Stimulated activated CD4-positive, alpha-beta T cell treated with anti-CD3 and anti-CD28 coated beads, Interleukin-4, amount 100 ng/mL, for 48 hours (primary cell): ENCODE results near the gene ABCA8.

ENCODE experiments used
- DNase-seq, 2 donors: peaks; one replicate each; pipeline ENCODE4 v3.0.0-alpha.2; 2020; ENCODE audit warnings: low read depth in 2 of 2

Gene ABCA8

GRCh38 chr17:68868708-68869107, 86.5 kb downstream of the ABCA8 start:
- DNase-seq: no peak

GRCh38 chr17:68867759-68868516, 87.3 kb downstream of the ABCA8 start:
- DNase-seq: no peak

DNA sequence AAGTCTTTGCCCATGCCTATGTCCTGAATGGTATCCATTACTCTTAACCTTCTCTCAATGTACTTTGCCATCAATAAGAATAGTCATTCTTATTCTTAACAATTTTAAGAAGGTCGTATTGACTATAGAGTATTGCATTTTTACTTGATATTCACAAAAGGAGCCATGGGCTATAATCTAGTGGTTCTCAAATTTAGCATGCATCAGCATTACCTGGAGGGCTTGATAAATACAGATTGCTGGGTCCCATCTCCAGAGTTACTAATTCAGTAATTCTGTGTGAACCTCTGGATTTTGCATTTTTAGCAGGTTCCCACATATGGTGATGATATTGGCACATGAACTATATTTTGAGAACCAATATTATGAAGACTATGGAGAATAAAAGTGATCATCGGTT, 89.6 kb downstream of the ABCA8 start:
- no peak for DNase-seq

GRCh38 chr17:68863091-68863652, 92.0 kb downstream of the ABCA8 start:
- DNase-seq: no peak

GRCh38 chr17:68861602-68862001, 93.6 kb downstream of the ABCA8 start:
- DNase-seq: no peak

- DNase-seq: no peak
These were observed 94.3 kb downstream of the ABCA8 start for GRCh38 chr17:68860941-68861340.

- DNase-seq: no peak
These were observed 100.7 kb downstream of the ABCA8 start for GRCh38 chr17:68854452-68854851.

DNA sequence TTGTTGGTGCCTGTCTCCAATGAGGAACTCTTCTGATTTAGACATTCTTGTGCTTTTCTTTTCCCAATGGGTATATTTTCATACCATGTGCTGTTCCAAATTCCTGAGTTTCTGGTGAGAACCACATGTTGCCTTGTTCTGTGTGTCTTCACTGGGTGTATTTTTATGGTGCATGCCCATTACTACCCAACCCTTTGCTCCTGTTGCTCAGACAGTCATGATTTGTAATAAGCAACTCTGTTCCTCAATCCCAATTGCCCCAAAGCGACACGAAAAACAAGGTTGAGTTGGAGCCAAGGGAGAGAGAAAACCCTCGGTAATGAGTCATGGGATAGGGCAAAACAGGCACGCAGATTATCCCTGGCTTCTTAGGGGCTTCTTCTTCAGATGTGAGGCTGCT, 101.8 kb downstream of the ABCA8 start:
- DNase-seq: no peak

DNA sequence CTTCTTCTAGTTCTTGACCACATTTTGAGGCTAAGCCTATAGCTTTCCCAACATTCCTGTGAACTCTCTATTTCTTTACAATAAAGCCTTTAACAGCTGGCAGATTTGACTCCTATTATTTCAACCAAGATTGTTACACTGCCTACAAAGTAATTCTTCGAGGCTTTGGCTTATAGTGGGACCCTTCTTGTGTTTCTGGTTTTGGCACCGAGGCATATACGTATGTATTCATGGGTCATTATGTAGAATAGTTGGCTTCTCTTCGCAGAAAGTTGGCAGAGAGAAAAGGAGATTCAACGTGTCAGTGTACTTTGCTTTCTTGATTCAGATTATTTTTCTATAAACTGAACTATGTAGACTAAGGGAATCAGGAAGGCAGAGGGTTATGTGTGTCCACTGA, 102.2 kb downstream of the ABCA8 start:
- DNase-seq: no peak

DNA sequence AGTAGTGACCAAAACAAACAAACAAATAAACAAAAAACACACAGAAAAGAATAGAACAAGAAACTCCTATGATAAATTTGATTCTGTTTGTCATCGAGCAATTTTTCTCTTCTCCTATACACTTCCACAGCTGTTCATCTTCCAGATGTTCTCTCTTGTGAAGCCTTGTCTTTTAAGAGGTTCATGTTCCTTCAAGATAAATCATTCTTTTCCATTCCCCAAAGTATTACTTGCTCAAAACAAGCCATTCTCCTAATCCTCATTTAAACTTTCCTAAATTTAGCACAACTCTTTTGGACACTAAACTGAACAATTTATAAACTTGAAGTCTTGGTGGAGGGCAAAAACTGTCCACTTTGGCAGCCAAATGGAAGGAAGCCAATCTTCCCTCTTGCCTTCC, 103.3 kb downstream of the ABCA8 start:
- no peak for DNase-seq

DNA sequence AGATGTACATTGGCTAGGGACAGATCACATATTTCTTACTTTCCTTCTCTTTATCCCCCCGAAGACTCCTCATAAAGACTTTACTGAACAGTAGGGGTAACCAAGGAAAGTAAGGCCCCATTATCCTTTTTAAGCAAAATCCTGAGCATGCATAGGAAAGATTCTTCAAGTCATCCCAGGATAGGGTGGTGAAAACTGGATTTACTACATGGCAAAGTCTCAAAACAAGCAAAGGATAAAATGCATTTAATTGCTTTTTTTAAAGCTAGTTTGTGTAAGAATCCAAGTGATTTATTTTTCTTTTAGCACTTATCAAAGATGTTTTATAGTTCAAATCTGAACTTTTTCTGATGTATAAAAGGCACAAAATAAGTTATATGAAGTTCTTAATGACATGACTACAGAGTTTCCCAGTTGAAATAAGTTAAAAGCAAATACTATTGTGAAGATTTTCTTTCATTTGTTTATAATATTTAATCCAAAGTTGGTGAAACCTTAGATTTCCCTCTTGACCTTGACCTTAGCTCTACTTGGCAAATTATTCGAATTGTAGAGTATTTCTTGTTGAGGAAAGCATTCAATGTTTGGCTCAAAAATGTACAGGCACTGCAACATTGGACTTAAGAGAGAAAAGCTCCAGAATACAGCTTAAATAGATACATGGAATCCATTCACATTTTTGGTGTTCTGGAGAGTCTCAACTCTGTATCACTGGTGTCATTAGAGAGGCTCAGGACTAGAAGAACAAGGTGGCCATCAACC, 104.3 kb downstream of the ABCA8 start:
- no peak for DNase-seq

DNA sequence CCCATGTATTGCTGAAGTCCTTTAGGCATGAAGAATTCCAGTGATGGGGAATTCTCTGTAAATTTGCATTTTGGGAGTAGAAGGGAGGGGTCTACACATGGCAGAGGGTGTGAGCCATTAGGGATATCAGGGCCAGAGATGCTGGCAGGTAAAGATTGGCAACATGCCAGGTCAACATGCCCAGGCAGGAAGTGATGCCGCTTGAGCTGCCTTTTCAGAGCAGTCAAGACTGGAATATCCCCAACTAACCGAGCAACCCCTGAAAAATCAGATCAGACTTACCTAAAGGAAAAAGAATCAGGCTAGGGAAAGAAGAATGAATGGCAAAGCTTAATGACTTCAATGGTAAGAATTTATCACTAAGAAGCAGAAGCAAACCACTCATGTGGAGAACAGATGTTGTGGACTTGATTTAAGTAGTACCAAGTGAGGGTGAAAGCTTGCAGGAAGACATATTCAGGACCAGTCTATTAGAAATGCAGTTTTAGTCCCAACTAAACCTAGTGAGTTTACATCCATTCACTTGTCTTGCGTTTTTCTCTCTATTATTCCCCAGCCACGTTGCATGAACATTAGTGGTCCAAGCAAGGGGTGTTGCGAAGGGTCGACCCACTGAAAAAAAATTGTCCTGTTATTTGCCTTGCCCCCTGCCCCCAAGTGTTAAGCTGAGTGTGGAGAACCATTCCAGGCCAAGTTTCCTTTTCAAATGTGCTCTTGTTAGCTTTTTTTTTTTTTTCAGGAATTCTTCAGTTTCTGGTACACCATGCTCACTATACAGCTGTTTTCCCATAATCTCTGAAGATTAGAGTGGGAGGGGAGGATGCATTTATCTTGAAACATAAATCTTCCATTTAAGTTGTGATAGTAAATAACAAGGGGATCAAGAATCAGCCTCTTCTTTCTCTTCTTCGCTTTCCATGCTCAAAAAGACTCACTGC, 105.2 kb downstream of the ABCA8 start:
- no peak for DNase-seq

- no peak for DNase-seq
These were observed 107.5 kb downstream of the ABCA8 start for GRCh38 chr17:68847711-68848110.

DNA sequence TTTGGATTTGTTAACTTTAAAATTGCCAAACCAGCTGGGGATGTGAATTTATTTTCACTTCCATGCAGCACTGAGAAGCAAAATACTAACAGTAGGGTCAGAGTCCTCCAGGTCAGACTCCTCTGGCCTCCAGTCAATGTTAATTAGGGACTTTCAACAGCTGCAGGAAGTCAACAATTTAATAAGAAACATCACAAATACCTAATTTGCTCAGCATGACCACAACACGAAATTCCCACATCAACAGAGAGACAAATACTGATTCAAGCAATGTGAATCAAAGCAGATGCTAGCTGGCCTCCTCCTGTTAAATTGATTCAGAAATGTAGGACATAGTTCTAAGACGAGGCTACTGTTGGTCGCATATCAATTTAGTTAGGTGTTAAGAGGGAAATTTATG, 111.7 kb downstream of the ABCA8 start:
- no peak for DNase-seq

DNA sequence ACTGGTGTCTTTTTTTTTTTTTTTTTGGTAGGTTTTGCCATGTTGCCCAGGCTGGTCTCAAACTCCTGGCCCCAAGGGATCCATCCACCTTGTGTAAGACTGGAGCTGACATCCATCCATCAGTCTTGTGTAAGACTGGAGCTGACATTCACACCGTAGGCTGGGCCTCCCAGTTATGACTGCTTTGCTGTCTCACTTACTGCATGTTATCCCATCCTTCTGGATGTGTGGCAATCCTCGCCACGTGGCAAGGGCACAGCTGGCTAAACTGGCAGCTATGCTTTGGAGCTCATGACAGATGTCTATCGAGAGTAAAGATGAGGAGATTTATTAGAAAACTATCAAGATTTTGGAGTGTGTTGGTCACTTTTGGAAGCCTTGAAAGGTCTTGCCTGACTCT, 115.1 kb downstream of the ABCA8 start:
- DNase-seq: no peak

DNA sequence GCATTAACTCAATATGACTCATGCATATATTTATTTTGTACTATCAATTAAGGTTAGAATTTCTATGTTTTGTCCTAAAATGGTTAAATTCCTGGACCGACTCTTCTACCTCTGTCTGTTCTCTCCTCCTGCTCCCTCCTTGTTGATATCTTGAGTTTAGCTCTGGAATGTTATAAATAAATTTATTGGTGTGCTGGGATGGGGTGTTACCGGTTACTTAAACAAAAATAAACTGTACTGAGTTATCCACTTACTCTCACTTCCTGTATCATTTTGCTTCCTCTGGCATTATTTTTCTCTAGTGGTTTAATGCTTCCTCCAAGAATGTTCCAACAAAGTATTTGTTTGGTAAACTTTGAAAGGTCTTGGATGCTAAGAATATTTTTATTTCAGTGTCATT, 120.1 kb downstream of the ABCA8 start:
- no peak for DNase-seq

DNA sequence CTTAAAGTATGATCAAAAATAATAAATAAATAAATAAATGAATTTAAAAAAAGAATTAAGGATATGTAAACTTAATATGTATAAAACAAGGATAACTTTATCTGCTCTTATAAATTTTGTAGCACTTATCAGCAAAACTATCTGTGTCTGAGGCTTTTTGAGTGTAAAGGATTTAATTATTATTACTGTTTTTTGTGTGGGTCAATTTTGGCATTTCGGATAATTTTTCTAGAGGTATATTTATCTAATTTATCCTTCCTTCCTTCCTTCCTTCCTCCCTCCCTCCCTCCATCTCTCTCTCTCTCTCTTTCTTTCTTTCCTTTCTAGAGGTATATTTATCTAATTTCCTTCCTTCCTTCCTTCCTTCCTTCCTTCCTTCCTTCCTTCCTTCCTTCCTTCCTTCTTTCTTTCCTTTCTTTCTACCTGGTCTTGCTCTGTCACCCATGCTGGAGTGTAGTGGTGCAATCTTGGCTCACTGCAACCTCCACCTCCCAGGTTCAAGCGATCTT, 120.8 kb downstream of the ABCA8 start:
- DNase-seq: no peak

GRCh38 chr17:68832109-68832802, 122.9 kb downstream of the ABCA8 start:
- no peak for DNase-seq

- DNase-seq: no peak
These were observed 124.0 kb downstream of the ABCA8 start for GRCh38 chr17:68831170-68831569.

- DNase-seq: no peak
These were observed 124.9 kb downstream of the ABCA8 start for GRCh38 chr17:68830313-68830712.

DNA sequence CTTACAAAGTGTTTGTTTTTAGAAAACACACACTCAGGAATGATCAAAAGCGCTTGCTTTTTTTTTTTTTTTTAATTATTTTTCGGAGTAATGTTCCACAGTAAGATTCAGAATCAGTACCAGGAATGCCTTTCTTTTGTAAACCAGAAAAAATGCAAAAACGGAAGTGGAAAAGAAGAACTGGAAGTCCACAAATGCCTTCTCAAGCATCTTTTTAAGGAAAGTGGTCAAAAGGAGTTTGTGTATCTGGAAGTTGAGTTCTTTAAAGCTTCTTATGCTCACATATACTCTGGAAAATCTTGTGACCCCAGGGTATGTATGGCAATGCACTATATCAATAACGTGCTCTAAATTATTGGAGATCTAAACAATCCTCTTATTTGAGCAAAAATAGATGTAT, 126.0 kb downstream of the ABCA8 start:
- DNase-seq: no peak
